Parathyroid adenoma (tissue), 2 donors: Measurements from ENCODE around the gene HOXC6.

ENCODE experiments used
- H2AFZ ChIP-seq: fragments of 300-600 bp; sonication (generic); one replicate; pipeline ENCODE4 v1.7.0; 2017; ENCODE audit warnings: antibody characterized with exemption, mild to moderate bottlenecking
- H3K27ac ChIP-seq: fragments of 300-600 bp; sonication (generic); one replicate; pipeline ENCODE4 v1.7.0; 2017
- H3K27me3 ChIP-seq: fragments of 300-600 bp; sonication (generic); one replicate; pipeline ENCODE4 v1.7.0; 2017; ENCODE audit warnings: low read length; ENCODE audit not compliant: control insufficient read depth, insufficient read depth
- H3K36me3 ChIP-seq: fragments of 300-600 bp; sonication (generic); one replicate; pipeline ENCODE4 v1.7.0; 2017; ENCODE audit warnings: low read length; ENCODE audit not compliant: control insufficient read depth, insufficient read depth
- H3K4me1 ChIP-seq: fragments of 300-600 bp; sonication (generic); one replicate; pipeline ENCODE4 v1.7.0; 2017; ENCODE audit warnings: control low read depth
- H3K4me2 ChIP-seq: fragments of 300-600 bp; sonication (generic); one replicate; pipeline ENCODE4 v1.7.0; 2017; ENCODE audit warnings: low read length
- H3K4me3 ChIP-seq: fragments of 300-600 bp; sonication (generic); one replicate; pipeline ENCODE4 v1.7.0; 2017; ENCODE audit warnings: low read depth, low read length
- H3K79me2 ChIP-seq: fragments of 300-600 bp; sonication (generic); one replicate; pipeline ENCODE4 v1.7.0; 2017; ENCODE audit warnings: control low read depth
- H3K9ac ChIP-seq: fragments of 300-600 bp; sonication (generic); one replicate; pipeline ENCODE4 v1.7.0; 2017; ENCODE audit warnings: mild to moderate bottlenecking
- H3K9me3 ChIP-seq: fragments of 300-600 bp; sonication (generic); one replicate; pipeline ENCODE4 v1.7.0; 2017; ENCODE audit warnings: low read length; ENCODE audit not compliant: control insufficient read depth
- CTCF ChIP-seq: fragments of 300-600 bp; sonication (generic); IDR thresholded peaks from one replicate; pipeline ENCODE4 v1.7.0; 2017; ENCODE audit warnings: antibody characterized with exemption, mild to moderate bottlenecking
- donor health status: primary hyperparathyroidism.

Gene HOXC6

GRCh38 chr12:54019091-54019811, 9.0 kb upstream of the HOXC6 start:
- H3K9ac ChIP-seq: no peak overlapping the region
- H3K4me3 ChIP-seq: no peak overlapping the region

GRCh38 chr12:54019924-54020590, 8.2 kb upstream of the HOXC6 start:
- Histone ChIP-seq H3K27ac (no peak overlapping the region), H3K27me3 (peaks cover 21% of the 10 kb centered on the region), H3K4me1 (no peaks in the 10 kb centered on the region), H3K9me3 (no peaks in the 10 kb centered on the region), H3K36me3 (no peaks in the 10 kb centered on the region), H3K79me2 (no peaks in the 10 kb centered on the region), H3K9ac (no peak overlapping the region), H3K4me3 (no peak overlapping the region), H3K4me2 (no peak overlapping the region), H2AFZ (no peak overlapping the region)
- TF ChIP-seq CTCF: no peak

More at GRCh38 chr12:54019091-54019811, 9.0 kb upstream of the HOXC6 start:
- H3K4me2 ChIP-seq: no peak overlapping the region
- no peaks in the 10 kb centered on the region for H3K4me1 ChIP-seq
- no peak overlapping the region for H3K27ac ChIP-seq
- no peaks in the 10 kb centered on the region for H3K36me3 ChIP-seq
- no peaks in the 10 kb centered on the region for H3K9me3 ChIP-seq
- no peaks in the 10 kb centered on the region for H3K79me2 ChIP-seq
- no peak overlapping the region for H2AFZ ChIP-seq
- H3K27me3 ChIP-seq: peaks cover 21% of the 10 kb centered on the region
- no peak for TF ChIP-seq CTCF

- Histone ChIP-seq H2AFZ (no peak overlapping the region), H3K27ac (no peak overlapping the region), H3K9ac (no peak overlapping the region), H3K4me2 (no peak overlapping the region), H3K27me3 (peaks cover 14% of the 10 kb centered on the region), H3K79me2 (no peaks in the 10 kb centered on the region), H3K9me3 (no peaks in the 10 kb centered on the region), H3K4me3 (no peak overlapping the region), H3K36me3 (no peaks in the 10 kb centered on the region), H3K4me1 (no peaks in the 10 kb centered on the region)
- no peak for TF ChIP-seq CTCF
These were observed 7.4 kb upstream of the HOXC6 start for GRCh38 chr12:54020591-54021405.

- H3K27me3 ChIP-seq: peaks cover 10% of the 10 kb centered on the region
These were observed 6.7 kb upstream of the HOXC6 start for GRCh38 chr12:54021432-54022013.

More at GRCh38 chr12:54021432-54022013, 6.7 kb upstream of the HOXC6 start:
- Histone ChIP-seq H3K4me3 (no peak overlapping the region), H3K27ac (no peak overlapping the region), H3K4me1 (no peaks in the 10 kb centered on the region), H3K9me3 (no peaks in the 10 kb centered on the region), H3K79me2 (no peaks in the 10 kb centered on the region), H3K4me2 (no peak overlapping the region), H3K36me3 (no peaks in the 10 kb centered on the region), H3K9ac (no peak overlapping the region), H2AFZ (no peak overlapping the region)
- no peak for TF ChIP-seq CTCF
